ENCODE results near the gene ADAMTSL3. TPM values are rescaled to one million over a fixed set of nuclear protein-coding genes. Genes with fewer than 3 reads are reported as not detected.

The ADAMTSL3 gene
- total RNA-seq, 1 donor from 2014 or later: 0.05 TPM

- no peak for DNase-seq (ENCODE audit: low read depth)
Observed at GRCh38 chr15:83918011-83918410, 264.1 kb downstream of the ADAMTSL3 start.

- DNase-seq (ENCODE audit: low read depth): no peak
Observed at GRCh38 chr15:83919319-83919830, 265.5 kb downstream of the ADAMTSL3 start.

- DNase-seq (ENCODE audit: low read depth): peak; percentile 10
Observed at GRCh38 chr15:83919978-83920510, 266.1 kb downstream of the ADAMTSL3 start.

- DNase-seq (ENCODE audit: low read depth): no peak
Observed at GRCh38 chr15:83922649-83923294, 268.8 kb downstream of the ADAMTSL3 start.

- DNase-seq (ENCODE audit: low read depth): no peak
Observed at GRCh38 chr15:83926116-83926515, 272.2 kb downstream of the ADAMTSL3 start.

- no peak for DNase-seq (ENCODE audit: low read depth)
Observed at GRCh38 chr15:83927704-83928391, 273.9 kb downstream of the ADAMTSL3 start.

- no peak for DNase-seq (ENCODE audit: low read depth)
Observed at GRCh38 chr15:83928392-83928734, 274.4 kb downstream of the ADAMTSL3 start.

- DNase-seq (ENCODE audit: low read depth): no peak
Observed at GRCh38 chr15:83928878-83929418, 275.0 kb downstream of the ADAMTSL3 start.

GRCh38 chr15:83929619-83930018 lies 275.7 kb downstream of the ADAMTSL3 start:
- DNase-seq (ENCODE audit: low read depth): no peak

GRCh38 chr15:83930392-83931212 lies 276.7 kb downstream of the ADAMTSL3 start:
- DNase-seq (ENCODE audit: low read depth): no peak

- DNase-seq (ENCODE audit: low read depth): no peak
Observed at GRCh38 chr15:83935774-83936173, 281.9 kb downstream of the ADAMTSL3 start.

GRCh38 chr15:83940136-83940535 lies 286.2 kb downstream of the ADAMTSL3 start:
- no peak for DNase-seq (ENCODE audit: low read depth)

GRCh38 chr15:83943043-83943442 lies 289.1 kb downstream of the ADAMTSL3 start:
- no peak for DNase-seq (ENCODE audit: low read depth)

- DNase-seq (ENCODE audit: low read depth): no peak
Observed at GRCh38 chr15:83943849-83944404, 290.0 kb downstream of the ADAMTSL3 start.

- DNase-seq (ENCODE audit: low read depth): no peak
Observed at GRCh38 chr15:83947156-83947555, 293.2 kb downstream of the ADAMTSL3 start.

- DNase-seq (ENCODE audit: low read depth): no peak
Observed at GRCh38 chr15:83954506-83954905, 300.6 kb downstream of the ADAMTSL3 start.

- DNase-seq (ENCODE audit: low read depth): no peak
Observed at GRCh38 chr15:83955806-83956265, 301.9 kb downstream of the ADAMTSL3 start.

- DNase-seq (ENCODE audit: low read depth): no peak
Observed at GRCh38 chr15:83956887-83957286, 303.0 kb downstream of the ADAMTSL3 start.

GRCh38 chr15:83959477-83959876 lies 305.6 kb downstream of the ADAMTSL3 start:
- no peak for DNase-seq (ENCODE audit: low read depth)

GRCh38 chr15:83960192-83960829 lies 306.4 kb downstream of the ADAMTSL3 start:
- no peak for DNase-seq (ENCODE audit: low read depth)
